Neural cell (in vitro differentiated cells): ENCODE data around the gene PSORS1C2.

Experiments
- CTCF ChIP-seq: fragments of 450-650 bp; IDR thresholded peaks from 2 replicates; pipeline ENCODE4 v1.5.1; 2014; ENCODE audit warnings: antibody characterized with exemption, mild to moderate bottlenecking, moderate library complexity; ENCODE audit not compliant: poor library complexity, severe bottlenecking
- EP300 ChIP-seq: fragments of 450-650 bp; conservative IDR thresholded peaks from 2 replicates; pipeline ENCODE4 v1.6.1; 2014; ENCODE audit warnings: antibody characterized with exemption, mild to moderate bottlenecking, moderate library complexity; ENCODE audit not compliant: poor library complexity, severe bottlenecking
- EZH2 ChIP-seq: fragments of 200-600, 300-800 bp; shearing (Covaris generic), sonication (generic); IDR thresholded peaks from 2 replicates; pipeline ENCODE4 v1.6.1; 2014; ENCODE audit warnings: antibody characterized with exemption, low read length, borderline replicate concordance, mild to moderate bottlenecking; ENCODE audit not compliant: insufficient read depth, poor library complexity, severe bottlenecking
- POLR2AphosphoS5 ChIP-seq: IDR thresholded peaks from 2 replicates; pipeline ENCODE4 v1.6.1; 2012
- RAD21 ChIP-seq: fragments of 450-650 bp; conservative IDR thresholded peaks from 2 replicates; pipeline ENCODE4 v1.6.1; 2014; ENCODE audit warnings: antibody characterized with exemption, mild to moderate bottlenecking, moderate library complexity
- SMC3 ChIP-seq: fragments of 450-650 bp; conservative IDR thresholded peaks from 2 replicates; pipeline ENCODE4 v1.6.1; 2014; ENCODE audit warnings: antibody characterized with exemption, mild to moderate bottlenecking, moderate library complexity; ENCODE audit not compliant: poor library complexity
- TAF1 ChIP-seq: IDR thresholded peaks from 2 replicates; pipeline ENCODE4 v1.6.1; 2012; ENCODE audit warnings: low read depth

- TF ChIP-seq EZH2 (no peak), POLR2AphosphoS5 (no peak), CTCF (no peak), EP300 (no peak), TAF1 (no peak), RAD21 (no peak), SMC3 (no peak)
Measured at GRCh38 chr6:31114541-31114878, 24.4 kb downstream of the PSORS1C2 start, which contains the start of gene PSORS1C1.
